HG03565 (cell line): ENCODE measurements around the gene ACSF2.

Experiments used
- ATAC-seq: cut with Tn5 transposase; IDR thresholded peaks from one replicate; pipeline ENCODE4 v1.9.1; 2021; ENCODE audit warnings: mild to moderate bottlenecking, moderate library complexity; ENCODE audit not compliant: unreplicated experiment

The ACSF2 gene

GRCh38 chr17:50521514-50521913, 95.5 kb downstream of the ACSF2 start:
- no peak for ATAC-seq

GRCh38 chr17:50522766-50523165, 96.7 kb downstream of the ACSF2 start:
- ATAC-seq: no peak

DNA sequence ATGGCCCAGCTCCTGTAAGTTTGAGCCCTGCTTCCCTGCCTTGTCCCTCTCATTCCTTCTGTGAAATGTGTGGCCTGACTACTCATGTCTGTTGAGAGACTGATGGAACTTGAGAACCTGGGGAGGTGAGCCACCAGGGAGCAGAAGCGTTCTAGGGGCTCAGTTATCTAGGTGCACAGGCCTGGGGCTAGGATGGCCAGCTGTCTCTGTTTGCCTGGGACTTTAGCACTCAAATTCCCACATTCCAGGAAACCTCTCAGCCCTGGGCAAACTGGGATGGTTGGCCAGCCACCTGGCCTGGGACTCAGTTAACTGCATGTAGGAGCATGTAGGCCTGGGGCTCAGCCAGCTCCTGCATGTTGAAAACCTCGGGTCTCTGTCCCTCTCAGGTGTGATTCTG, 97.2 kb downstream of the ACSF2 start:
- ATAC-seq: no peak
